ENCODE data around the gene FGGY. TPM values are rescaled to one million over a fixed set of nuclear protein-coding genes. Genes with fewer than 3 reads are reported as not detected.

FGGY gene
- total and polyA plus RNA-seq, 2 donors (not counting 1 experiment from before 2014, with no cell fraction given): 6.1 to 38.5 TPM

GRCh38 chr1:59635097-59635496 lies 338.2 kb downstream of the FGGY start:
- ATAC-seq (ENCODE audit: low read depth) (no peak), DNase-seq (no peak)
- H3K4me1 ChIP-seq (ENCODE audit: control insufficient read depth in 2 of 2, insufficient read depth in 2 of 2, low read length in 2 of 2): no peaks in the 10 kb centered on the region
- Mint-ChIP-seq H3K9me3 (ENCODE audit: insufficient read depth) (no peaks in the 10 kb centered on the region), H3K27ac (no peak overlapping the region), H3K4me3 (no peak overlapping the region), H3K27me3 (no peaks in the 10 kb centered on the region), H3K4me1 (no peaks in the 10 kb centered on the region)
- H3K36me3 ChIP-seq (replicated peaks in 1 of 2; ENCODE audit: control extremely low read depth in 1 of 2, control insufficient read depth in 1 of 2, extremely low read depth in 1 of 2, insufficient read depth in 2 of 2, low read length in 1 of 2): peaks cover 0 to 5% of the 10 kb centered on the region in 2 experiments
- TF ChIP-seq CTCF (IDR thresholded peaks at IDR 0.05): no peak
- POLR2A ChIA-PET: interaction anchor here (0.7 kb wide), 1 partner anchor 145 kb away, joined by 4 read pairs; no protein-coding TSS in a partner anchor
- CTCF ChIA-PET: no interaction called here
- WGBS (ENCODE audit: insufficient coverage): 100% methylated on average over 1 of the region's 2 CpGs
- no peak overlapping the region for H3K4me3 ChIP-seq (ENCODE audit: control extremely low read depth in 1 of 5, extremely low read depth in 1 of 5, insufficient read depth in 1 of 5, low read depth in 2 of 5, low read length in 4 of 5)
- H3K9ac ChIP-seq (ENCODE audit: low read length): no peak overlapping the region
- no peak overlapping the region for H2AFZ ChIP-seq (ENCODE audit: insufficient read depth, low read depth, low read length, poor library complexity, severe bottlenecking)
- no peaks in the 10 kb centered on the region for H3K27me3 ChIP-seq (replicated peaks in 1 of 4; ENCODE audit: control extremely low read depth in 1 of 4, control insufficient read depth in 3 of 4, insufficient read depth in 4 of 4, low read length in 3 of 4)
- H3K4me2 ChIP-seq (replicated peaks; ENCODE audit: low read depth, low read length, poor library complexity, severe bottlenecking): no peak overlapping the region
- intact Hi-C loops (cut with micrococcal nuclease): no loop called here
- peaks cover 0 to under 1% (median 0%) of the 10 kb centered on the region in 3 donors for H3K9me3 ChIP-seq (ENCODE audit: control extremely low read depth in 1 of 3, control insufficient read depth in 2 of 3, insufficient read depth in 1 of 3, low read length in 2 of 3)
- no peaks in the 10 kb centered on the region for H3K79me2 ChIP-seq (ENCODE audit: control insufficient read depth, insufficient read depth, low read length)
- no peak overlapping the region for H3K27ac ChIP-seq (ENCODE audit: low read length in 2 of 2)
- no peaks in the 10 kb centered on the region for H4K20me1 ChIP-seq (ENCODE audit: control insufficient read depth, insufficient read depth, low read length, poor library complexity, severe bottlenecking)

GRCh38 chr1:59638231-59638711 lies 341.4 kb downstream of the FGGY start:
- CTCF ChIA-PET: no interaction called here
- Mint-ChIP-seq H3K4me3 (no peak overlapping the region), H3K27me3 (no peaks in the 10 kb centered on the region), H3K27ac (no peak overlapping the region), H3K9me3 (ENCODE audit: insufficient read depth) (no peaks in the 10 kb centered on the region), H3K4me1 (no peaks in the 10 kb centered on the region)
- Histone ChIP-seq H3K79me2 (ENCODE audit: control insufficient read depth, insufficient read depth, low read length) (no peaks in the 10 kb centered on the region), H3K27ac (ENCODE audit: low read length in 2 of 2) (no peak overlapping the region), H3K27me3 (replicated peaks in 1 of 4; ENCODE audit: control extremely low read depth in 1 of 4, control insufficient read depth in 3 of 4, insufficient read depth in 4 of 4, low read length in 3 of 4) (no peaks in the 10 kb centered on the region), H3K4me1 (ENCODE audit: control insufficient read depth in 2 of 2, insufficient read depth in 2 of 2, low read length in 2 of 2) (no peaks in the 10 kb centered on the region), H3K9ac (ENCODE audit: low read length) (no peak overlapping the region), H3K9me3 (ENCODE audit: control extremely low read depth in 1 of 3, control insufficient read depth in 2 of 3, insufficient read depth in 1 of 3, low read length in 2 of 3) (peaks cover 0 to 1% (median 0%) of the 10 kb centered on the region in 3 donors), H4K20me1 (ENCODE audit: control insufficient read depth, insufficient read depth, low read length, poor library complexity, severe bottlenecking) (no peaks in the 10 kb centered on the region), H3K4me2 (replicated peaks; ENCODE audit: low read depth, low read length, poor library complexity, severe bottlenecking) (no peak overlapping the region), H2AFZ (ENCODE audit: insufficient read depth, low read depth, low read length, poor library complexity, severe bottlenecking) (no peak overlapping the region), H3K36me3 (replicated peaks in 1 of 2; ENCODE audit: control extremely low read depth in 1 of 2, control insufficient read depth in 1 of 2, extremely low read depth in 1 of 2, insufficient read depth in 2 of 2, low read length in 1 of 2) (peaks cover 0 to 6% of the 10 kb centered on the region in 2 experiments), H3K4me3 (ENCODE audit: control extremely low read depth in 1 of 5, extremely low read depth in 1 of 5, insufficient read depth in 1 of 5, low read depth in 2 of 5, low read length in 4 of 5) (no peak overlapping the region)
- DNase-seq (no peak), ATAC-seq (ENCODE audit: low read depth) (no peak)
- TF ChIP-seq EZH2 (IDR thresholded peaks at IDR 0.05; ENCODE audit: borderline replicate concordance, insufficient read depth, low read depth, low read length, poor library complexity, severe bottlenecking): no peak
- no peak for TF ChIP-seq CTCF (IDR thresholded peaks at IDR 0.05)
- no CpG with 5 or more reads among the region's 2 CpGs for WGBS (ENCODE audit: insufficient coverage)
- POLR2A ChIA-PET: no interaction called here
- intact Hi-C loops (cut with micrococcal nuclease): no loop called here
